ENCODE measurements around the gene DZANK1. TPM values are rescaled to one million over a fixed set of nuclear protein-coding genes. Genes with fewer than 3 reads are reported as not detected.

Gene DZANK1
- total and polyA plus RNA-seq, 2 experiments from 2014 or later = 7.9 to 8.3 TPM

DNA sequence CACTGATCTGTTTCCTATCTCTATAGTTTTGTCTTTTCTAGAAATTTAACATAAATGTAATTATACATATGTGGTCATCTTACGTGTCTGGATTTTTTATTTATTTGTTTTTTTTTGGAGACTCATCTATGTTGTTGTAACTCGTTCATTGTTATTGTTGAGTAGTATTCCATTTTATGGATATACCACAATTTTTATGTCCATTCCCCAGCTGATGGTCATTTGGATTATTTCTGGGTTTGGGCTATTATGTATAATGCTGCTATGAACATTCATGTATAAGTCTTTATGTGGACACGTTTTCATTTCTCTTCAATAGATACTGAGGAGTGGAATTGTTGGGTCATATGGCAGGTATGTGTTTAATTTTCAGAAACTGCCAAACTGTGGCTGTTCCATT is 10.2 kb downstream of the DZANK1 start:
- no peak overlapping the region for H3K4me3 ChIP-seq
- H3K27ac ChIP-seq (ENCODE audit: low read depth) = no peak overlapping the region
- TF ChIP-seq CREB1 (CRISPR knock-in tag; IDR thresholded peaks at IDR 0.05; ENCODE audit: low read depth) (no peak), EZH2 (IDR thresholded peaks at IDR 0.05; ENCODE audit: low read depth, unreplicated experiment) (no peak)
- TF ChIP-seq, protein P1, sequence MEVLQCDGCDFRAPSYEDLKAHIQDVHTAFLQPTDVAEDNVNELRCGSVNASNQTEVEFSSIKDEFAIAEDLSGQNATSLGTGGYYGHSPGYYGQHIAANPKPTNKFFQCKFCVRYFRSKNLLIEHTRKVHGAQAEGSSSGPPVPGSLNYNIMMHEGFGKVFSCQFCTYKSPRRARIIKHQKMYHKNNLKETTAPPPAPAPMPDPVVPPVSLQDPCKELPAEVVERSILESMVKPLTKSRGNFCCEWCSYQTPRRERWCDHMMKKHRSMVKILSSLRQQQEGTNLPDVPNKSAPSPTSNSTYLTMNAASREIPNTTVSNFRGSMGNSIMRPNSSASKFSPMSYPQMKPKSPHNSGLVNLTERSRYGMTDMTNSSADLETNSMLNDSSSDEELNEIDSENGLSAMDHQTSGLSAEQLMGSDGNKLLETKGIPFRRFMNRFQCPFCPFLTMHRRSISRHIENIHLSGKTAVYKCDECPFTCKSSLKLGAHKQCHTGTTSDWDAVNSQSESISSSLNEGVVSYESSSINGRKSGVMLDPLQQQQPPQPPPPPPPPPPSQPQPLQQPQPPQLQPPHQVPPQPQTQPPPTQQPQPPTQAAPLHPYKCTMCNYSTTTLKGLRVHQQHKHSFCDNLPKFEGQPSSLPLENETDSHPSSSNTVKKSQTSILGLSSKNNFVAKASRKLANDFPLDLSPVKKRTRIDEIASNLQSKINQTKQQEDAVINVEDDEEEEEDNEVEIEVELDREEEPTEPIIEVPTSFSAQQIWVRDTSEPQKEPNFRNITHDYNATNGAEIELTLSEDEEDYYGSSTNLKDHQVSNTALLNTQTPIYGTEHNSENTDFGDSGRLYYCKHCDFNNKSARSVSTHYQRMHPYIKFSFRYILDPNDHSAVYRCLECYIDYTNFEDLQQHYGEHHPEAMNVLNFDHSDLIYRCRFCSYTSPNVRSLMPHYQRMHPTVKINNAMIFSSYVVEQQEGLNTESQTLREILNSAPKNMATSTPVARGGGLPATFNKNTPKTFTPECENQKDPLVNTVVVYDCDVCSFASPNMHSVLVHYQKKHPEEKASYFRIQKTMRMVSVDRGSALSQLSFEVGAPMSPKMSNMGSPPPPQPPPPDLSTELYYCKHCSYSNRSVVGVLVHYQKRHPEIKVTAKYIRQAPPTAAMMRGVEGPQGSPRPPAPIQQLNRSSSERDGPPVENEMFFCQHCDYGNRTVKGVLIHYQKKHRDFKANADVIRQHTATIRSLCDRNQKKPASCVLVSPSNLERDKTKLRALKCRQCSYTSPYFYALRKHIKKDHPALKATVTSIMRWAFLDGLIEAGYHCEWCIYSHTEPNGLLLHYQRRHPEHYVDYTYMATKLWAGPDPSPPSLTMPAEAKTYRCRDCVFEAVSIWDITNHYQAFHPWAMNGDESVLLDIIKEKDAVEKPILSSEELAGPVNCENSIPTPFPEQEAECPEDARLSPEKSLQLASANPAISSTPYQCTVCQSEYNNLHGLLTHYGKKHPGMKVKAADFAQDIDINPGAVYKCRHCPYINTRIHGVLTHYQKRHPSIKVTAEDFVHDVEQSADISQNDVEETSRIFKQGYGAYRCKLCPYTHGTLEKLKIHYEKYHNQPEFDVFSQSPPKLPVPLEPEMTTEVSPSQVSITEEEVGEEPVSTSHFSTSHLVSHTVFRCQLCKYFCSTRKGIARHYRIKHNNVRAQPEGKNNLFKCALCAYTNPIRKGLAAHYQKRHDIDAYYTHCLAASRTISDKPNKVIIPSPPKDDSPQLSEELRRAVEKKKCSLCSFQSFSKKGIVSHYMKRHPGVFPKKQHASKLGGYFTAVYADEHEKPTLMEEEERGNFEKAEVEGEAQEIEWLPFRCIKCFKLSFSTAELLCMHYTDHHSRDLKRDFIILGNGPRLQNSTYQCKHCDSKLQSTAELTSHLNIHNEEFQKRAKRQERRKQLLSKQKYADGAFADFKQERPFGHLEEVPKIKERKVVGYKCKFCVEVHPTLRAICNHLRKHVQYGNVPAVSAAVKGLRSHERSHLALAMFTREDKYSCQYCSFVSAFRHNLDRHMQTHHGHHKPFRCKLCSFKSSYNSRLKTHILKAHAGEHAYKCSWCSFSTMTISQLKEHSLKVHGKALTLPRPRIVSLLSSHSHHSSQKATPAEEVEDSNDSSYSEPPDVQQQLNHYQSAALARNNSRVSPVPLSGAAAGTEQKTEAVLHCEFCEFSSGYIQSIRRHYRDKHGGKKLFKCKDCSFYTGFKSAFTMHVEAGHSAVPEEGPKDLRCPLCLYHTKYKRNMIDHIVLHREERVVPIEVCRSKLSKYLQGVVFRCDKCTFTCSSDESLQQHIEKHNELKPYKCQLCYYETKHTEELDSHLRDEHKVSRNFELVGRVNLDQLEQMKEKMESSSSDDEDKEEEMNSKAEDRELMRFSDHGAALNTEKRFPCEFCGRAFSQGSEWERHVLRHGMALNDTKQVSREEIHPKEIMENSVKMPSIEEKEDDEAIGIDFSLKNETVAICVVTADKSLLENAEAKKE (CRISPR knock-in tag; IDR thresholded peaks at IDR 0.05) = no peak
- H4K20me1 ChIP-seq (replicated peaks; ENCODE audit: insufficient read depth) = no peaks in the 10 kb centered on the region
- peaks cover 2% of the 10 kb centered on the region; the same call in 1 of the 3 replicates for H3K9me3 Mint-ChIP-seq
- no peaks in the 10 kb centered on the region for H3K36me3 Mint-ChIP-seq (ENCODE audit: low read depth)
- no peak overlapping the region for H2AFZ ChIP-seq
- no peak overlapping the region for H3K27ac Mint-ChIP-seq
- H3K36me3 ChIP-seq (ENCODE audit: insufficient read depth) = no peaks in the 10 kb centered on the region
- DNase-seq (ENCODE audit: low spot score) (no peak), ATAC-seq (no peak)
- H3K27me3 ChIP-seq (ENCODE audit: insufficient read depth) = no peaks in the 10 kb centered on the region
- no peaks in the 10 kb centered on the region for H3F3A ChIP-seq (replicated peaks; ENCODE audit: low read depth)
- H3K4me1 Mint-ChIP-seq = no peaks in the 10 kb centered on the region
- no peaks in the 10 kb centered on the region for H3K79me2 ChIP-seq (replicated peaks; ENCODE audit: insufficient read depth)
- H3K4me2 ChIP-seq = no peak overlapping the region
- peaks cover 3% of the 10 kb centered on the region; the same call in 1 of the 2 replicates for H3K9me2 ChIP-seq (ENCODE audit: insufficient read depth)
- H3K27me3 Mint-ChIP-seq (ENCODE audit: insufficient read depth, low read depth, poor library complexity) = no peaks in the 10 kb centered on the region
- no peak overlapping the region for H3K4me3 Mint-ChIP-seq
- H3K4me1 ChIP-seq (ENCODE audit: insufficient read depth) = no peaks in the 10 kb centered on the region

DNA sequence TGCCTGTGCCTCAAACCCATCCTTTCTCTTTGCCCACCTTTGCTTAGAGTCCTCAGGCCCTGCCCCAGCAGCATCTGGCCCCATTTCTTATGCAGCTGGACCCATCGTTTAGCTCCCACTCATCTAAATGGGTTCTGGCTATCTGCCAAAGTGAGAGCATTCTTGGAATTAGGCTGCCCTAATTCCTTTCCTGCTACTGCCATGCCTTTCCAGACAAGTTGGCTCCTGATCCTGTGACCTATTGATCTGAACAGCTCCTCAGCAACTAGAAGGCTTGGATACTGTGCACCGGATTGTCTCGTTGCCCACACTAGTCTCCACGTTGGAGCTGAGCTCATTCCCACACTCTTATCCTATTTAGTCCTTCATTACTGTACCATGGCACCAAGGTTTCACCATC is 22.9 kb downstream of the DZANK1 start:
- H3K4me2 ChIP-seq = no peak overlapping the region
- H3K4me3 ChIP-seq = no peak overlapping the region
- H3K4me1 ChIP-seq (ENCODE audit: insufficient read depth) = no peaks in the 10 kb centered on the region
- no peak for ATAC-seq
- Mint-ChIP-seq H3K4me1 (no peaks in the 10 kb centered on the region), H3K9me3 (no peaks in the 10 kb centered on the region), H3K36me3 (ENCODE audit: low read depth) (peaks cover 2% of the 10 kb centered on the region; the same call in 1 of the 3 replicates), H3K4me3 (no peak overlapping the region), H3K27ac (no peak overlapping the region), H3K27me3 (ENCODE audit: insufficient read depth, low read depth, poor library complexity) (peaks cover 2% of the 10 kb centered on the region)
- H3K9me2 ChIP-seq (ENCODE audit: insufficient read depth) = no peaks in the 10 kb centered on the region
- H3K27ac ChIP-seq (ENCODE audit: low read depth) = no peak overlapping the region
- no peaks in the 10 kb centered on the region for H4K20me1 ChIP-seq (replicated peaks; ENCODE audit: insufficient read depth)
- H3K27me3 ChIP-seq (ENCODE audit: insufficient read depth) = no peaks in the 10 kb centered on the region
- no peak for DNase-seq (ENCODE audit: low spot score)
- H3K36me3 ChIP-seq (ENCODE audit: insufficient read depth) = no peaks in the 10 kb centered on the region
- H2AFZ ChIP-seq = no peak overlapping the region
- H3K79me2 ChIP-seq (replicated peaks; ENCODE audit: insufficient read depth) = no peaks in the 10 kb centered on the region
- TF ChIP-seq, protein P2, sequence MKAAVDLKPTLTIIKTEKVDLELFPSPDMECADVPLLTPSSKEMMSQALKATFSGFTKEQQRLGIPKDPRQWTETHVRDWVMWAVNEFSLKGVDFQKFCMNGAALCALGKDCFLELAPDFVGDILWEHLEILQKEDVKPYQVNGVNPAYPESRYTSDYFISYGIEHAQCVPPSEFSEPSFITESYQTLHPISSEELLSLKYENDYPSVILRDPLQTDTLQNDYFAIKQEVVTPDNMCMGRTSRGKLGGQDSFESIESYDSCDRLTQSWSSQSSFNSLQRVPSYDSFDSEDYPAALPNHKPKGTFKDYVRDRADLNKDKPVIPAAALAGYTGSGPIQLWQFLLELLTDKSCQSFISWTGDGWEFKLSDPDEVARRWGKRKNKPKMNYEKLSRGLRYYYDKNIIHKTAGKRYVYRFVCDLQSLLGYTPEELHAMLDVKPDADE (IDR thresholded peaks at IDR 0.05) = no peak
- no peak for TF ChIP-seq STAT1 (IDR thresholded peaks at IDR 0.05; ENCODE audit: unreplicated experiment)
- no peak for TF ChIP-seq JUNB (IDR thresholded peaks at IDR 0.05; ENCODE audit: unreplicated experiment)
- no peaks in the 10 kb centered on the region for H3F3A ChIP-seq (replicated peaks; ENCODE audit: low read depth)
